GM21447 (cell line): ENCODE results near the gene PLIN1.

Experiments used
- ATAC-seq: cut with Tn5 transposase; IDR thresholded peaks from one replicate; pipeline ENCODE4 v1.9.1; 2021; ENCODE audit not compliant: unreplicated experiment

Gene PLIN1

GRCh38 chr15:89654301-89654761 lies 24.8 kb downstream of the PLIN1 start:
- ATAC-seq = no peak

GRCh38 chr15:89653578-89653977 lies 25.6 kb downstream of the PLIN1 start:
- no peak for ATAC-seq

GRCh38 chr15:89652666-89653065 lies 26.5 kb downstream of the PLIN1 start:
- ATAC-seq = no peak

- no peak for ATAC-seq
These were observed 27.0 kb downstream of the PLIN1 start for GRCh38 chr15:89652131-89652530.

GRCh38 chr15:89649716-89650115 lies 29.5 kb downstream of the PLIN1 start:
- ATAC-seq = no peak

- no peak for ATAC-seq
These were observed 30.0 kb downstream of the PLIN1 start for GRCh38 chr15:89649013-89649625.

GRCh38 chr15:89648106-89649012 lies 30.8 kb downstream of the PLIN1 start:
- no peak for ATAC-seq

- ATAC-seq = no peak
These were observed 31.8 kb downstream of the PLIN1 start for GRCh38 chr15:89647191-89647851.

- no peak for ATAC-seq
These were observed 32.6 kb downstream of the PLIN1 start for GRCh38 chr15:89646416-89647141.

GRCh38 chr15:89645680-89646079 lies 33.5 kb downstream of the PLIN1 start:
- ATAC-seq = no peak

GRCh38 chr15:89642106-89642505 lies 37.1 kb downstream of the PLIN1 start:
- ATAC-seq = no peak

- no peak for ATAC-seq
These were observed 38.1 kb downstream of the PLIN1 start for GRCh38 chr15:89641053-89641452.

- ATAC-seq = no peak
These were observed 38.9 kb downstream of the PLIN1 start for GRCh38 chr15:89640245-89640644.

- no peak for ATAC-seq
These were observed 45.6 kb downstream of the PLIN1 start for GRCh38 chr15:89633585-89633984.

GRCh38 chr15:89632563-89633430 lies 46.4 kb downstream of the PLIN1 start:
- ATAC-seq = no peak

- no peak for ATAC-seq
These were observed 47.3 kb downstream of the PLIN1 start for GRCh38 chr15:89631902-89632264.

- no peak for ATAC-seq
These were observed 47.9 kb downstream of the PLIN1 start for GRCh38 chr15:89630974-89631901.

- ATAC-seq = no peak
These were observed 48.9 kb downstream of the PLIN1 start for GRCh38 chr15:89630260-89630659.

- no peak for ATAC-seq
These were observed 49.3 kb downstream of the PLIN1 start for GRCh38 chr15:89629829-89630228.
